ENCODE measurements around the gene PTPN7.

The PTPN7 gene

DNA sequence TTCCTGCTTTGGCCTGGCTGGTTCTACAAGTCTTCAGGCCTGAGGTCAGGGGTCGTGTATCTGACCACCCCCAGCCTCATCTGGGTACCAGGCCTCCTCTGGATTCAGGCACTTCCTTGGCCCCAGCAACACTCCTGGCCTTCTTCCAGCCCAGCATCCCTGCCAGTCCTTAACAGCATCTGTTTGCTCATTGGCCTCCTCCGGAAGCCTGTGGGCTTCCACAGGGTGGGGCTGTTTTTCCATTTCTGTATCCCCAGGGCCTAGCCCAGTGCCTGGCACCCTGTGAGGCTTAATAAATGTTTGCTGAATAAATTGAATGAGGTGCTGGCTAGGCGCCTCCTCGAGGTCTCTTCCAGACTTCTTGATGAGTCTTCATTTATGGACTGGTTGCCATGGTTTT lies 59.2 kb downstream of the PTPN7 start:
- no peak for TF ChIP-seq ZFX (IDR thresholded peaks at IDR 0.05)
- TF ChIP-seq, protein P1, sequence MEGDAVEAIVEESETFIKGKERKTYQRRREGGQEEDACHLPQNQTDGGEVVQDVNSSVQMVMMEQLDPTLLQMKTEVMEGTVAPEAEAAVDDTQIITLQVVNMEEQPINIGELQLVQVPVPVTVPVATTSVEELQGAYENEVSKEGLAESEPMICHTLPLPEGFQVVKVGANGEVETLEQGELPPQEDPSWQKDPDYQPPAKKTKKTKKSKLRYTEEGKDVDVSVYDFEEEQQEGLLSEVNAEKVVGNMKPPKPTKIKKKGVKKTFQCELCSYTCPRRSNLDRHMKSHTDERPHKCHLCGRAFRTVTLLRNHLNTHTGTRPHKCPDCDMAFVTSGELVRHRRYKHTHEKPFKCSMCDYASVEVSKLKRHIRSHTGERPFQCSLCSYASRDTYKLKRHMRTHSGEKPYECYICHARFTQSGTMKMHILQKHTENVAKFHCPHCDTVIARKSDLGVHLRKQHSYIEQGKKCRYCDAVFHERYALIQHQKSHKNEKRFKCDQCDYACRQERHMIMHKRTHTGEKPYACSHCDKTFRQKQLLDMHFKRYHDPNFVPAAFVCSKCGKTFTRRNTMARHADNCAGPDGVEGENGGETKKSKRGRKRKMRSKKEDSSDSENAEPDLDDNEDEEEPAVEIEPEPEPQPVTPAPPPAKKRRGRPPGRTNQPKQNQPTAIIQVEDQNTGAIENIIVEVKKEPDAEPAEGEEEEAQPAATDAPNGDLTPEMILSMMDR (conservative IDR thresholded peaks at IDR 0.05) = no peak
- no peak overlapping the region for H3K27ac ChIP-seq

Data from C4-2B (cell line).